Activated T-cell treated with anti-CD3 and anti-CD28 coated beads, Interleukin-2, amount 50 U/mL, for 24 hours (primary cell): ENCODE measurements around the gene PRPF8.
A peak's percentile ranks its signal among the peaks of the same experiment; 100 is the strongest.

Experiments
- DNase-seq: peaks from one replicate; pipeline ENCODE4 v3.0.0-alpha.2; 2020
- H3K27ac Mint-ChIP-seq: 2 replicates; pipeline ENCODE4 v1.8.0; 2020; ENCODE audit warnings: mild to moderate bottlenecking, mixed read lengths
- H3K27me3 Mint-ChIP-seq: 2 replicates; pipeline ENCODE4 v1.8.0; 2020; ENCODE audit warnings: mixed read lengths
- H3K36me3 Mint-ChIP-seq: 2 replicates; pipeline ENCODE4 v1.8.0; 2020; ENCODE audit warnings: low read depth, mixed read lengths
- H3K4me1 Mint-ChIP-seq: 2 replicates; pipeline ENCODE4 v1.8.0; 2020; ENCODE audit warnings: low read depth, mixed read lengths
- H3K4me3 Mint-ChIP-seq: 2 replicates; pipeline ENCODE4 v1.8.0; 2020; ENCODE audit warnings: mild to moderate bottlenecking, moderate library complexity, mixed read lengths
- H3K9me3 Mint-ChIP-seq: 2 replicates; pipeline ENCODE4 v1.8.0; 2020; ENCODE audit warnings: mixed read lengths

The PRPF8 gene

GRCh38 chr17:1623057-1623630, 61.5 kb downstream of the PRPF8 start:
- Mint-ChIP-seq H3K27me3 (peaks cover 18% of the 10 kb centered on the region), H3K4me1 (peaks cover 9% of the 10 kb centered on the region), H3K36me3 (no peaks in the 10 kb centered on the region), H3K27ac (no peak overlapping the region), H3K4me3 (no peak overlapping the region), H3K9me3 (no peaks in the 10 kb centered on the region)
- DNase-seq, result no peak

DNA sequence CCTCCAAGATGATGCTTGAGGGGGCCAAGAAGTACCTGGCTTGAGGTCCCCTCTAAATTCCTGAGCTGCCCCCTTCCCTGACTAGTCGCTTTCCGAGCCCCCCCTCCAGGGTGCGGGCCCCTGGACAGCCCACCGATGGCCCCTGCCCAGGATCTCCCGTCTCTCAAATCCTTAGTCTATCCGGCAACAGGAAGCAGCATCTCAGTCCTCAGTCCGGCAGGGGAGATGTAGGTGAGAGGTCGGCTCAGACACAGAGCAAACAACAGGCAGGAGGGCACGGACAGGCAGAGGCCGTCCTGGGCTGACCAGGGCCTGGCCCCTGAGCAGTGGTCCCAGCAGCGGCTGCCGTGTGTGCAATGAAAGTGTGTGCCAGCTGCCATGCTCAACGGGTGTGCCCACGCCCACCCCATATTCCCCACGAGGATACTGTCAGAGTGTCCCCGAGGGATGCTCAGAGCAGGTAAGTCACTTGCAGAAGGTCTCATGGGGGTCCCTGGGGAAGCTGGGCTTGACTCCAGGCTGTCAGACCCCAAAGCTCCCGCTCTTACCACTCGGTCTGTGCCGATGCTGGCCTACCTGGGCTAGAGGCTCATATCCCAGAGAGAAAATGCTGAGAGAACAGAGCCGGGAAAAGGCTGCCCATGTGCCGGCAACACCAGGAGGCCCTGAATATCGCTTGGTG, 63.3 kb downstream of the PRPF8 start:
- Mint-ChIP-seq H3K36me3 (no peaks in the 10 kb centered on the region), H3K9me3 (no peaks in the 10 kb centered on the region), H3K4me1 (no peaks in the 10 kb centered on the region), H3K27ac (no peak overlapping the region), H3K27me3 (peaks cover 8% of the 10 kb centered on the region), H3K4me3 (no peak overlapping the region)
- DNase-seq, result no peak

GRCh38 chr17:1620486-1620885, 64.2 kb downstream of the PRPF8 start:
- H3K27me3 Mint-ChIP-seq, result no peaks in the 10 kb centered on the region
- H3K36me3 Mint-ChIP-seq, result no peaks in the 10 kb centered on the region
- no peak overlapping the region for H3K4me3 Mint-ChIP-seq
- no peak overlapping the region for H3K27ac Mint-ChIP-seq
- DNase-seq, result no peak
- no peaks in the 10 kb centered on the region for H3K9me3 Mint-ChIP-seq
- H3K4me1 Mint-ChIP-seq, result no peaks in the 10 kb centered on the region

- Mint-ChIP-seq H3K4me3 (no peak overlapping the region), H3K27me3 (no peaks in the 10 kb centered on the region), H3K36me3 (no peaks in the 10 kb centered on the region), H3K4me1 (no peaks in the 10 kb centered on the region), H3K27ac (peak overlapping the region; percentile 11), H3K9me3 (no peaks in the 10 kb centered on the region)
- DNase-seq, result no peak
These were observed 67.0 kb downstream of the PRPF8 start for GRCh38 chr17:1617620-1618174.

DNA sequence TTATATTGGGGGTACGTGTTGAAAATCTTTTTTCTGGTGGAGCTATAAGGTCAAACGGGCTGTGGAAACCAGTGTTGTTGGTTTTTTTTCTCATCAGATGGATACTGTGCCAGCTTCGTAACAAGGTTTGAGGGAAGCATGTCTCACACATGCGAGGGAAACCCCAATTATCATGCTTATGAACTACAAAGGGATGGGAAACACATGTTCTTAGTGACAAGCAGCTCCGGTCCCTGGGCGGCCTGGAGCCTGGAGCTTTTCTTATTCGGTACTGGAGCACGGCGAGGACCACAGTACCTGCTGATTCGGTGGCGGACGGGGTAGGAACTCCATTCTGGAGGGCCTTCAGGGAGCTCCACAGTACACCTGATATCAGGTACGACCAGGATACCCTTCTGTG, 68.6 kb downstream of the PRPF8 start:
- Mint-ChIP-seq H3K36me3 (no peaks in the 10 kb centered on the region), H3K9me3 (no peaks in the 10 kb centered on the region), H3K4me1 (no peaks in the 10 kb centered on the region), H3K4me3 (no peak overlapping the region), H3K27ac (no peak overlapping the region), H3K27me3 (no peaks in the 10 kb centered on the region)
- DNase-seq, result no peak

- Mint-ChIP-seq H3K4me1 (peaks cover 15% of the 10 kb centered on the region), H3K36me3 (no peaks in the 10 kb centered on the region), H3K27ac (no peak overlapping the region), H3K9me3 (no peaks in the 10 kb centered on the region), H3K27me3 (no peaks in the 10 kb centered on the region), H3K4me3 (no peak overlapping the region)
- DNase-seq, result no peak
These were observed 72.3 kb downstream of the PRPF8 start for GRCh38 chr17:1612400-1612799.

GRCh38 chr17:1611715-1612114, 73.0 kb downstream of the PRPF8 start:
- no peak for DNase-seq
- H3K27ac Mint-ChIP-seq, result no peak overlapping the region
- H3K9me3 Mint-ChIP-seq, result no peaks in the 10 kb centered on the region
- H3K4me1 Mint-ChIP-seq, result peaks cover 21% of the 10 kb centered on the region
- H3K27me3 Mint-ChIP-seq, result no peaks in the 10 kb centered on the region
- no peaks in the 10 kb centered on the region for H3K36me3 Mint-ChIP-seq
- no peak overlapping the region for H3K4me3 Mint-ChIP-seq

GRCh38 chr17:1608676-1609075, 76.0 kb downstream of the PRPF8 start:
- H3K4me3 Mint-ChIP-seq, result no peak overlapping the region
- H3K36me3 Mint-ChIP-seq, result no peaks in the 10 kb centered on the region
- peaks cover 39% of the 10 kb centered on the region for H3K4me1 Mint-ChIP-seq
- peak overlapping the region; percentile 94 for H3K27ac Mint-ChIP-seq
- no peaks in the 10 kb centered on the region for H3K27me3 Mint-ChIP-seq
- no peak for DNase-seq
- H3K9me3 Mint-ChIP-seq, result no peaks in the 10 kb centered on the region

DNA sequence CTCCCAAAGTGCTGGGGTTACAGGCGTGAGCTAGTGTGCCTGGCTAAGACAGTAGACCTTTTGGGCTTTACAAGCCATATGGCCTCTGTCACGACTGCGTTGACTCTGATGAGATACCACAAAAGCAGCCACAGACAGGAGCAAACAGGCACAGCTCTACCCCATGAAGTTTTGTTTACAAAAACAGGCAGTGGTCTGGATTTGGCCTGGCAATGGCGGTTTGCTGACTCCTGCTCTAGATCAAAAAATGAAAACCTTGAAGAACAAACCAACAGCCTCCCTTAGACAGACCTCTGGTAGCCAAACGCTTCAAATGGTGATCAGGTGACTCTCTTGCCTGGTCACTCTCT, 76.7 kb downstream of the PRPF8 start:
- no peak for DNase-seq
- Mint-ChIP-seq H3K36me3 (no peaks in the 10 kb centered on the region), H3K27ac (peak overlapping the region; percentile 94), H3K4me3 (no peak overlapping the region), H3K9me3 (no peaks in the 10 kb centered on the region), H3K4me1 (peaks cover 39% of the 10 kb centered on the region), H3K27me3 (no peaks in the 10 kb centered on the region)

DNA sequence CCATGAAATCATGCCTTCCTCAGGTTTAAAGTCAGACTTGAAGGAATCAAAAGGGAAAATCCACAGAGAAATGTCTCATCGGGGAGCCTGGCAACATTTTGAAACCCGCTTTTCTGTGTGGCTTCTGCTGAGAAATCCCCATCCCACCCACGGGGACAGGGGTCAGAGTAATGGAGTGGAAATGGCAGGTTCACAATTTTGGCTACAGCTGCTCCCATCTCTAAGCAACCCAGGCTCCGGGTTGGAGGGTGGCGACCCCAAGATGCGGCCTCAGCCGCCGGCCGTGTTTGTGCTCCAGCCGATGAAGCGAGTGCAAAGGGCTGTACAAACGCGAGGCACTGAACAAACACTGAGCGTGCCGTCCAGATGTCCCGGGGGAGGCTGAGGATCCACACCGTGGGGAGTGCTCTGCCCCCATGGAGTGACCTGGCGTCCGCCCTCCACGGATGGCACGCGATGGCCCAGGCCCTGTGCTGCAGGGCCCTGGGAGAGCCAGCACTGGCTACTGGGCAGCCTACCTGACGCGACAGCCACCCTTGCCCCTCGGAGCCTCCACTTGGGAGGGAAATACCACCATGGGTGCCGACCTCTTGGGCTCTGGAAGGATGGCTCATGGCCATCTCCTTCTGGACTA, 78.2 kb downstream of the PRPF8 start:
- Mint-ChIP-seq H3K9me3 (peaks cover 4% of the 10 kb centered on the region), H3K4me1 (peaks cover 39% of the 10 kb centered on the region), H3K27me3 (no peaks in the 10 kb centered on the region), H3K27ac (peak overlapping the region; percentile 94), H3K4me3 (peak overlapping the region; percentile 36), H3K36me3 (no peaks in the 10 kb centered on the region)
- DNase-seq, result no peak

GRCh38 chr17:1605681-1606351, 78.9 kb downstream of the PRPF8 start:
- no peaks in the 10 kb centered on the region for H3K27me3 Mint-ChIP-seq
- H3K27ac Mint-ChIP-seq, result peak overlapping the region; percentile 94
- no peak for DNase-seq
- peaks cover 39% of the 10 kb centered on the region for H3K4me1 Mint-ChIP-seq
- no peaks in the 10 kb centered on the region for H3K36me3 Mint-ChIP-seq
- peaks cover 5% of the 10 kb centered on the region for H3K9me3 Mint-ChIP-seq
- peak overlapping the region; percentile 12 for H3K4me3 Mint-ChIP-seq

- no peak overlapping the region for H3K4me3 Mint-ChIP-seq
- H3K36me3 Mint-ChIP-seq, result no peaks in the 10 kb centered on the region
- H3K27ac Mint-ChIP-seq, result no peak overlapping the region
- H3K9me3 Mint-ChIP-seq, result peaks cover 5% of the 10 kb centered on the region
- DNase-seq, result no peak
- H3K4me1 Mint-ChIP-seq, result peaks cover 39% of the 10 kb centered on the region
- no peaks in the 10 kb centered on the region for H3K27me3 Mint-ChIP-seq
These were observed 79.7 kb downstream of the PRPF8 start for GRCh38 chr17:1604831-1605528.

GRCh38 chr17:1601571-1601970, 83.1 kb downstream of the PRPF8 start:
- H3K27ac Mint-ChIP-seq, result no peak overlapping the region
- H3K27me3 Mint-ChIP-seq, result no peaks in the 10 kb centered on the region
- H3K4me1 Mint-ChIP-seq, result peaks cover 16% of the 10 kb centered on the region
- no peak for DNase-seq
- no peak overlapping the region for H3K4me3 Mint-ChIP-seq
- peaks cover 5% of the 10 kb centered on the region for H3K9me3 Mint-ChIP-seq
- no peaks in the 10 kb centered on the region for H3K36me3 Mint-ChIP-seq
